ENCODE results near the gene PAGE4.

PAGE4 gene, protein sequence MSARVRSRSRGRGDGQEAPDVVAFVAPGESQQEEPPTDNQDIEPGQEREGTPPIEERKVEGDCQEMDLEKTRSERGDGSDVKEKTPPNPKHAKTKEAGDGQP

DNA sequence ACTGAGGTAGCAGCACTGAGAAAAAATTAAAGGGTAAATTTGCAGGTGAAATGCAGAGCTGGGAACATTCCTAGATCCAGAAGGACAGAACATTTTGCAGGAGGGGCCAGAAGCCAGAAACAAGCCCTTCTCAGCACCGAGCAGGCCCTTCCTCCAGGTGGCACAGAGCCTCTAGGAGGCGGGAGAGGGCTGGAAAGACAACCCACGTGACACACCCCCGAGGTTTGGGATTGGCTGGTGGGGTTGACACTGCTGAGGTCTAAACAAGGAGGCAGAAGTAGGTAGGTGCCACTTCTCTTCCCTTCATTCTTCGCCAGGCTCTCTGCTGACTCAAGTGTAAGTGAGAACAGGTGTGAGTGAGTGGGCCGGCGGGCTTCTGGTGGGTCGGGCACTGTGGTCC, at the start of gene PAGE4:
PAGE4 (plus strand) TSS at position 288 of the 400 bp plus-strand sequence. CDS start 1,126 bp downstream, outside the sequence.
- DNase-seq (ENCODE audit: low read depth), result no peak

DNA sequence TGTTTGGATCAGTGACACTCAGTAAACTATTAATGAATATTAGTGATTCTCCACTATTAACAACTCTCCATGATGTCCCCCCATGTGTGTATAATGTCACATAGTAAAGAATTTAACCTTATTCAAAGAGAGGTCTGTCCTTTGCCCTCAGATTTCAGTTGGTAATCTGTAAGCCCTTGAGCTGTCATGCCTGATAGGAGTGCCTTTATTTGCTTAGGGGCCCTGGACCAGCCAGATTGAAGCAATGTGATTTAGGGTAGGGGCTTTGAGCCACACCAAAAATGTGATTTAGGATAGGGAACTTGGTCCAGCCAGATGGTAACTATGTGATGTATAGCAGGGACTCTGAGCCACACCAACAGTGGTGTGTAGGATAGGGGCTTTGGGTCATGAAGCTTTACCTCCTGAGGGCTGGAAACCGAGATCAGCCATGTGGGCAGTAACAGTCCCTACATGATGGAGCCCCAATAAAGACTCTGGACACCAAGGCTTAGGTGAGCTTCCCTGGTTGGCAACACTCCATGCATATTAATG, 44.3 kb upstream of the PAGE4 start:
- DNase-seq (ENCODE audit: low read depth), result no peak

DNA sequence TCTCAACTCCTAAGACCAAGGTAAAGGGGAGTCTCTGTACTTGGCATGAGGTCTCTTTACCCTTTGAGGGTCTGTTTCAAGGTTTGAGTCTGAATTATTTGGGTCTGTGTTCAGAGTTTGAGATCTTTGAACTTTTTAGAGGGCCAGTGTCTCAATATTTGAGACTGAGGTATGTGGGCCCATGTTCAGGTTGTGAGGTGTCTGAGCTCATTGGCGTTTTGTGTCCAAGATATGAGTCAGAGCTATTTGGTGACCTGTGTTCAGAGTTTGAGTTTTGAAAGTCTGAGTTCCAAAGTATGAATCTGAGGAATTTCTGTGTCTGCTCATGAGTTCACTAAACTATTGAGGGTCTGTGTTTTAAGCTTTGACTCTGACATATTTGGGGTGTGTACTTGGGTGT, 36.7 kb upstream of the PAGE4 start:
- no peak for DNase-seq (ENCODE audit: low read depth)

GRCh38 chrX:49793686-49794085, 35.4 kb upstream of the PAGE4 start:
- DNase-seq (ENCODE audit: low read depth), result no peak

- DNase-seq (ENCODE audit: low read depth), result no peak
Measured at GRCh38 chrX:49799828-49800227, 29.3 kb upstream of the PAGE4 start.

DNA sequence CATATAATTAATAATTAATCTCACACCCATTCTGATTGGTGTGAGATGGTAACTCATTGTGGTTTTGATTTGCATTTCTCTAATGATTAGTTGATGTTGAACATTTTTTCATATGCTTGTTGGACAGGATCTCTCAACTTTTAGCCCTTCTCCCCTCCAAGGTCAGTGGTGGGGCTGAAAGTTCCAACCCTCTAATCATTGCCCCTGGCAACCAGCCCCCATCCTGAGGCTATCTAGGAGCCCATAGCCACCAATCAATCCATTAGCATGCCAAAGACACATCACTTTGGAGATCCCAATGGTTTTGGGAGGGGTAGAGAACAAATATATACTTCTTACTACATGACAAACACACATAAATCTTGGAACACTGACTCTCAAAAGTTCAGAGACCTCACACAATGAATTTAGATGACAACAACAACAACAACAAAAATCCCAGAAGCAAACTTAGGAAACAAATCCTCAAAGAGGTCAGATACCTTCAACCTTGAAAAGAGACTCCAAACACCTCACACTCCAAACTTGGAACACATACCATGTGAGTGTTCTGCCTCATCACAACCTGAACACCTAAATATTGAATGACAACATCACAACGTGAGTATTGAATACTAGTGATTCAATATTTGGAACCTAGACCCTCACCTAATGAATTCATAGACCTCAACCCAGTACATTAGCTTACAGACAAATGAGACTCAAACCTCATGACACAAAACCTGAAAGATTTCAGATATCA, 19.0 kb upstream of the PAGE4 start:
- DNase-seq (ENCODE audit: low read depth), result no peak

- no peak for DNase-seq (ENCODE audit: low read depth)
Measured at GRCh38 chrX:49812177-49812576, 16.9 kb upstream of the PAGE4 start.

- DNase-seq (ENCODE audit: low read depth), result no peak
Measured at GRCh38 chrX:49816435-49816834, 12.7 kb upstream of the PAGE4 start.

DNA sequence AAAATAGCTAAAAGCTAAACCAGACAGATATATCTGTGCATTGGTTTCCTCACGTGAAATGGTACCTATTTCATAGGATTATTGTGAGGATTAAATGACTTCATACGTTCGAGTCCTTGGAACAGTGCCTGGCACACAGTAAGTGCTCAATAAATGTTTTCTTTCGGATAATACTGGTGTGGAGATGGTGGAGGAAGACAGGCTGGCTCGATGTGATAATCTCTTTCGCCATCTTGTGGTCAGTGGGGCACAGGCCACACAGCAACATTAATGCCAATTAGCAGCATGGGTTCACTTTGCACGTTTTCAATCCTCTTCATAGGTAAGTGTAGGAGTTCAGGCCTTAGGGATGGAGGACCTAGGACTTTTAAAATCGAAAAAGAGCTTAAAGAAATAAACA, 9.3 kb downstream of the PAGE4 start:
- DNase-seq (ENCODE audit: low read depth), result peak; percentile 33

DNA sequence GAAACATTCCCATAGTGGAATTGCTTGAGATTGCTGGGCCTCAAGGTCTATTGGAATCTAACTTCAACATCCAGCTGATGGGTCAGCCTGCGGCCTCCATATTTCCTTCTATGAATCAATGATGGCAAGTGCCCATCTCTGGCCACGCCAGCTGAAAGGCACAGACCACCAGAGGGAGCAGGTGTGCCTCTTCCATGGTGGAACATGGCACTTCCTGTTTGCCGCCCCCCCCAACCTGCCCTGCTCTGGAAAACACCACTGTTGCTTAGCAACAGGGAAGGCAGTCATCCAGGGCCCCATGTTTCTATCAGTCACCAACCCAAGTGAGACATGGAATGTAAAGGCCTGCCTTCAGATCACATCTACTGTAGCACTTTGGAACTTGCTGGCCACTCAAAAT, 11.6 kb downstream of the PAGE4 start:
- DNase-seq (ENCODE audit: low read depth), result peak; percentile 74

- no peak for DNase-seq (ENCODE audit: low read depth)
Measured at GRCh38 chrX:49842621-49843020, 13.5 kb downstream of the PAGE4 start.

- DNase-seq (ENCODE audit: low read depth), result no peak
Measured at GRCh38 chrX:49844611-49845010, 15.5 kb downstream of the PAGE4 start.

DNA sequence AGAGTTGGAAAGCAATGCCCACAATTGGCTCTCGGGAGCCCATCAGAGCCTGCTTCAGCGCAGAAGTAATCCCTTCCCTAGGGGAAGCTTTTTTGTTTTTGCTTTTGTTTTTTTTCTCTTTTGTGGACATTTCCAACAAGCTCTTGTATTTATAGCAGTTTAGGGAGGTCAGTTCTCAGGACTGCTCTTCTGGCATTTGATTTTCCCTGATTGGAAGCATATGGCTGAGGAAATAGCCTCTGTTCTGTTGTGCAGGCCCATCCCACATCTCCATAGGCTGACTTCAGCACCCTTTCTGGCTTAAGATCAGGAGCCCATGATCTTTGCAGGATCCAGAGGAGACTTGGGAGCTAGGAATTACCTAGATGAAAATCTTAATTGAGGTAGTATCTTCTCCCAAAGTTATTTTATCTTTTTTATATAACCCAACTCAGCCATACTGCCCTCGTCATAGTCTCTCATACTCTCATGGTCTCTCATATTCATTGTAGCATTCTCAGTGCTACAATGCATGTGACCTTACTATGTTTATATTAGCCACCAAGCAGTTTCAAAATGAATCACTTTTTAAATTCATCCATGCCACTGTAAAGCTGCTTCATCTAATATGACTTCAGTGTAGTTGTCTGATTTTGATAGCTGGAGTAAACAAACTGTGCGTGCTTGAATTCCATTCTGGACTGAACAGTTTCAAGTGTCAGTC, 16.7 kb downstream of the PAGE4 start:
- no peak for DNase-seq (ENCODE audit: low read depth)

DNA sequence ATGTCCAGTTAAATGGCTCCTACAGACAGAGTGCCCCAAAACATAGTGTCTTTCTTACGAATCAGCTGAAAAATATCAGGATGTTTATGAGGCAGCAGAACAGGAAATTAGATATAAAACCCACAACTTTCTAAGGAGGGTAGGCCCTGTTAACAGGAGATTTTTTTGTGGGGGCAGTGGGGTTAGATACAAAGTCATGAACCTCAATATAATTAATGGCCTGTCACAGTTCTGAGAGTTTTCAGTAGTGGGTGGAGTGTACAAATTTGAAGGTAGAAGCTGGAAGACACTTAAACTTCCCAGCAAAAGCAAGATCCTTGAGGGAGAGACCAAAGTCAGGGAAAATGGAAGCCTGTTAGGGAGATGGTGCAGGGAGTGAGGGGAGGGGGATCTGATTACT, 17.4 kb downstream of the PAGE4 start:
- DNase-seq (ENCODE audit: low read depth), result no peak

- no peak for DNase-seq (ENCODE audit: low read depth)
Measured at GRCh38 chrX:49848275-49848674, 19.2 kb downstream of the PAGE4 start.

DNA sequence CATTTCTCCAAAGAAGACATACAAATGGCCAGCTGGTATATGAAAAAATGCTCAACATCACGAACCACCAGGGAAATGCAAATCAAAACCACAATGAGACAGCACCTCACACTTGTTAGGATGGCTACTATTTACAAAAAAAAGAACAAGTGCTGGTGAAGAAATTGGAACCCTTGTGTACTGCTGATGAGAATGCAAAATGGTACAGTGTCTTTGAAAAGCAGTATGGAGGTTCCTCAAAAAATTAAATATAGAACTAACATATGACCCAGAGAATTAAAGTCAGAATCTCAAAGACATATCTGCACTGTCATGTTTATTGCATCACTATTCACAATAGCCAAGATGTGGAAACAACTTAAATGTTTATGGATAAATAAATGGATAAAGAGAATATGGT, 20.9 kb downstream of the PAGE4 start:
- no peak for DNase-seq (ENCODE audit: low read depth)

GRCh38 chrX:49853661-49854060, 24.6 kb downstream of the PAGE4 start:
- DNase-seq (ENCODE audit: low read depth), result no peak

GRCh38 chrX:49856819-49857218, 27.7 kb downstream of the PAGE4 start:
- DNase-seq (ENCODE audit: low read depth), result no peak

DNA sequence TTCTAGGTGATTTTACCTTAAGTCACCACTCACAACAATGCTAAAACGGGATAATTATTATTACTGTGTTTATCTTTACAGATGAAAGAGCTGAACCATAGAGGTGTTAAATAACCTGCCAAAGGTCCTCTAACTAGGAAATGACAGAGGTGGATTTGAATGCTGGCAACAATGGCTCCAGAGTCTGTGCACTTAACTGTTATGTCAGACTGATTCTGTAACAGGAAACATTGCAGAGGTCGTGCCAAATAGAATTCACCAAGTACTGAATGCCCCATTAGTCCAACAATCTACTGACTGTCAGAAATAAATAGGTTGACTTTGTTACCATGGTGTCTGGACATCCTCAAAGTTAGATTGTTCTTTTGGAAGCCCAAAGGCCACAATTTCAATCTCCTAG, 29.2 kb downstream of the PAGE4 start:
- DNase-seq (ENCODE audit: low read depth), result no peak

GRCh38 chrX:49859491-49859890, 30.4 kb downstream of the PAGE4 start:
- no peak for DNase-seq (ENCODE audit: low read depth)

DNA sequence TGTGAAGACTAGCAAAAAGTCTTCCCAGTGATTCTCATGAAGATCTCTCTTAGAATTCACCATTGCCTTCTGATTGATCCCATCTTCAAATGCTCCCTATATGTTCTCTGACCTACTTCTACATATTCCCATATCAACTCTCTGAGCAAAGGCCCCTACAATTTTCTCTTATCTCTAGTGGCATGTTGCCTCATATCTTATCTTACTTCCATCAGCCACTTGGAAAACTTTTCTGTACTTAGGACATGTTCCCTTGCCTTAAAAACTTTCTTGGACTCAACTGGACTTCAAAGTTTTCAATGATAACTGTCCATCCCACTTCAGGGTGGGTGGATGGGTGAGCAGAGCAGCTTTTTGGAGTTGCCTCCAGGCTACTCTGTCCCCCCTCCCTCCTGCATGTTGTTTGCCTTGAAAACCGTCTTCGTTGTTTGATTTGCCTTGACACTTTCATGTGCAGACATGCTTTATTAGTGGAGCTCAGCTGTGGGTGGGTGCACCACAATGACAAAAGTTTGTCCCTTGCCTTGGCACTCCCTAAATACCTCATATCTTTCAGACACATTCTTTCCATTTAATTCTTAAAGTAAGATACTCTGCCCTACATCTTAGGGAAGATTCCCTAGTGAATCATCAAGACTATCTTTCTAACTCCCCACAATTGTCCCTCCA, 31.9 kb downstream of the PAGE4 start:
- no peak for DNase-seq (ENCODE audit: low read depth)

GRCh38 chrX:49862093-49862492, 33.0 kb downstream of the PAGE4 start:
- DNase-seq (ENCODE audit: low read depth), result no peak

- no peak for DNase-seq (ENCODE audit: low read depth)
Measured at GRCh38 chrX:49868739-49869138, 39.6 kb downstream of the PAGE4 start.

Measured in ELR (cell line).